Measurements from ENCODE around the gene PBX3. TPM values are rescaled to one million over a fixed set of nuclear protein-coding genes. Genes with fewer than 3 reads are reported as not detected.

PBX3 gene
- total and polyA plus RNA-seq, 2 of the 13 experiments (the other 11 are each of a cell fraction or from before 2014, with no cell fraction given) = 6.0 to 11.2 TPM

GRCh38 chr9:125886365-125886764 is 139.2 kb downstream of the PBX3 start:
- Histone ChIP-seq H3K4me1 (ENCODE audit: insufficient read depth, low read length) (peaks cover 40% of the 10 kb centered on the region), H3K27ac (ENCODE audit: extremely low read length, insufficient read depth, low read length) (no peak overlapping the region), H3K79me2 (ENCODE audit: insufficient read depth, low read length) (no peaks in the 10 kb centered on the region), H3K36me3 (replicated peaks in 1 of 2; ENCODE audit: control insufficient read depth in 1 of 2, insufficient read depth in 2 of 2, low read length in 2 of 2) (no peaks in the 10 kb centered on the region), H3K4me3 (replicated peaks in 1 of 3; ENCODE audit: insufficient read depth in 1 of 3, low read depth in 2 of 3, low read length in 3 of 3) (no peak overlapping the region), H2AFZ (ENCODE audit: low read length) (no peak overlapping the region), H3K4me2 (ENCODE audit: low read depth, low read length) (no peak overlapping the region), H4K20me1 (ENCODE audit: insufficient read depth, low read length) (no peaks in the 10 kb centered on the region), H3K27me3 (ENCODE audit: control insufficient read depth in 1 of 2, insufficient read depth in 2 of 2, low read length in 2 of 2) (no peaks in the 10 kb centered on the region), H3K9ac (ENCODE audit: insufficient read depth, low read depth, low read length) (no peak overlapping the region), H3K9me3 (ENCODE audit: low read length) (no peaks in the 10 kb centered on the region)
- intact Hi-C loops (cut with micrococcal nuclease; ENCODE audit: unreplicated experiment) = loop anchor here (5.0 kb wide), 1 partner anchor 139 kb away; the partner anchor contains the start of gene PBX3
- no peak for FAIRE-seq
- DNase-seq (ENCODE audit: low spot score) = no peak
- TF ChIP-seq PREB (CRISPR knock-in tag; IDR thresholded peaks at IDR 0.05) = no peak
- TF ChIP-seq ZNF333 (CRISPR knock-in tag; IDR thresholded peaks at IDR 0.05; ENCODE audit: borderline replicate concordance) = no peak
- TF ChIP-seq ZNF292 (CRISPR knock-in tag; IDR thresholded peaks at IDR 0.05; ENCODE audit: borderline replicate concordance, low read depth) = no peak
- no peak for TF ChIP-seq ZNF878 (CRISPR knock-in tag; IDR thresholded peaks at IDR 0.05)
- no peak for TF ChIP-seq POGK (CRISPR knock-in tag; conservative IDR thresholded peaks at IDR 0.05)
- no peak for TF ChIP-seq MXD4 (CRISPR knock-in tag; IDR thresholded peaks at IDR 0.05)
- TF ChIP-seq ZNF597 (CRISPR knock-in tag; IDR thresholded peaks at IDR 0.05) = no peak
- TF ChIP-seq ZNF772 (CRISPR knock-in tag; IDR thresholded peaks at IDR 0.05) = no peak
- 32% methylated on average over 3 of the region's 3 CpGs for WGBS (ENCODE audit: low lambda C conversion rate)
- in situ Hi-C loops (cut with HindIII; ENCODE audit: extremely low pct_ligation_motif_present, low pct_unique_long_range_greater_than_20kb) = no loop called here
- CTCF ChIA-PET (ENCODE audit: low intra/inter-chr PET ratio, low total read pairs) = no interaction called here
- ATAC-seq = no peak
- POLR2A ChIA-PET = no interaction called here
- no TSS peak for BruUV-seq (replicated peaks)

Data from HepG2 (cell line).